Adrenal gland (tissue), 12 donors: Measurements from ENCODE around the gene CPED1. TPM values are rescaled to one million over a fixed set of nuclear protein-coding genes. Genes with fewer than 3 reads are reported as not detected.
"Not testable (repeated sequence)": the region's sequence is repeated elsewhere in the genome, so short reads cannot be mapped to it uniquely, and the experiment has no call there.

Source experiments
- DNase-seq, 7 donors: peaks; one replicate each; pipeline ENCODE4 v3.0.0-alpha.2; 2019 to 2020
- H3K27ac ChIP-seq, 5 donors: fragments of 200-600 bp; sonication (generic) in 4 of 5; 1 replicate in 3 of 5; 2 replicates in 2 of 5; pipeline versions ENCODE4 v1.5.1 to v1.8.0; 2016 to 2020; ENCODE audit warnings: mild to moderate bottlenecking in 1 of 5
- H3K27me3 ChIP-seq: fragments of 200-600 bp; 2 replicates; pipeline ENCODE4 v1.8.0; 2021
- H3K36me3 ChIP-seq, 2 donors: fragments of 200-600 bp; replicated peaks in 1 of 2; 1 replicate in 1 of 2; 2 replicates in 1 of 2; pipeline versions ENCODE4 v1.5.1 to v1.8.0; 2018 to 2022
- H3K4me1 ChIP-seq, 2 donors: fragments of 200-600 bp; replicated peaks in 1 of 2; 1 replicate in 1 of 2; 2 replicates in 1 of 2; pipeline versions ENCODE4 v1.5.1 to v1.8.0; 2018 to 2021
- H3K4me3 ChIP-seq, 4 donors: fragments of 200-600 bp; sonication (generic) in 3 of 4; one replicate each; pipeline ENCODE4 v1.5.1; 2016 to 2018
- H3K9me3 ChIP-seq, 3 donors: fragments of 200-600 bp; sonication (generic) in 1 of 3; replicated peaks in 1 of 3; 1 replicate in 2 of 3; 2 replicates in 1 of 3; pipeline versions ENCODE4 v1.5.1 to v1.8.0; 2016 to 2021
- CTCF ChIP-seq, 6 experiments: fragments of 450-650 bp in 4 of 6; fragments of 200-600 bp in 2 of 6; sonication (generic) in 1 of 6; IDR thresholded peaks; 1 replicate in 5 of 6; 2 replicates in 1 of 6; pipeline versions ENCODE4 v1.5.1 to v1.8.0; 2016 to 2021; ENCODE audit warnings: antibody characterized with exemption in 6 of 6, mild to moderate bottlenecking in 2 of 6, moderate library complexity in 1 of 6
- POLR2A ChIP-seq, 2 donors: fragments of 450-650 bp; IDR thresholded peaks; one replicate each; pipeline ENCODE4 v1.6.1; 2017; ENCODE audit warnings: antibody characterized with exemption in 2 of 2, mild to moderate bottlenecking in 2 of 2, moderate library complexity in 1 of 2
- WGBS, 4 donors: extraction: QIAGEN DNeasy Blood & Tissue Kit in 2 of 4; methylation state at CpG; one replicate each; pipeline versions ENCODE4 v1.1.5 to v1.1.7; 2013 to 2017; 5-methylcytosine and 5-hydroxymethylcytosine counted together
- intact Hi-C, 2 donors: fragments of 100-400 bp; cut with DNase I; formaldehyde crosslinking; loops; one replicate each; pipeline versions ENCODE4 v1.14.1 to v1.15.0; 2022 to 2023
- polyA plus RNA-seq, 3 donors: library from polyadenylated mRNA; stranded (reverse); fragments of 200-250 nt in 2 of 3; fragments of 350-450 nt in 1 of 3; fragmentation: Illumina TruSeq in 1 of 3; extraction: RNeasy Lipid Tissue Mini Kit (QIAGEN cat#74804) in 1 of 3; gene quantifications; one replicate each; pipeline ENCODE4 v1.2.3, GENCODE V29; 2013 to 2014
- total RNA-seq, 9 donors: library from RNA; depleted of rRNA in 4 of 9; stranded (reverse); fragments of >200 nt in 4 of 9; fragments of 120-200 nt in 1 of 9; fragmentation: NEBNext Ultra II Directional in 1 of 9; extraction: Animal tissue kit (Norgen Biotek cat#: 25700) in 1 of 9; gene quantifications; one replicate each; pipeline versions ENCODE4 v1.1.0 to v1.2.4, GENCODE V29; 2013 to 2023
- donor health status: healthy with polysubstance abuse.
- donor health status: Bipolar disorder and iron deficiency.
- donor health status: DM: yes; HTN: yes; CAD: no.
- donor health status: DM: no; HTN: no; CAD: no.
- donor health status: DM: no; HTN: no; CAD: no.
- donor health status: DM: yes; HTN: yes; CAD: no.

The CPED1 gene
- total and polyA plus RNA-seq, 12 donors = 5.2 to 72.2 (median 40.7) TPM

DNA sequence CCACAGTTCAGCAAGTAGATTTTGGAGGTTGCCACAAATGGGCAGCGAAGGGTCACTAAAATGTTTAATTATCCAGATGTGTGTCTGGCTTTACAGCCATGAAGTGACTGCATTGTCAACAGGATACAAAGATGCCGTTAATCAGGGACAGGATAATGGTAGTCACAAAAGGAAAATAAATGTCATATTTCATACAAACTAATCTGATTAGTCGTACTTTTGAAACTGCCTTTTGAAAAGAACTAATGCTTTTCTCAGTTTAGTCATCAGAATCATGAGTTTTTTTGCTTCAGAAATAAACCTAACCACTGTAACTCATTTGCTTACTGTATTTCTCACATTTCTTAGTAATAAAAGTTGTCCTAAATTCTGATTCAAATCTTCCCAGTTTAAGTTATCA lies 318.1 kb downstream of the CPED1 start:
- no peak for DNase-seq
- 42 to 56% (median 48%) methylated on average over 3 of the region's 3 CpGs for whole genome bisulfite sequencing, 4 donors
- H3K4me1 ChIP-seq = no peaks in the 10 kb centered on the region
- no peaks in the 10 kb centered on the region for H3K36me3 ChIP-seq
- intact Hi-C loops = no loop called here
- no peaks in the 10 kb centered on the region for H3K9me3 ChIP-seq
- no peak overlapping the region for H3K27ac ChIP-seq
- no peaks in the 10 kb centered on the region for H3K27me3 ChIP-seq
- no peak for TF ChIP-seq CTCF (IDR thresholded peaks at IDR 0.05)
- H3K4me3 ChIP-seq = no peak overlapping the region

- no peaks in the 10 kb centered on the region for H3K27me3 ChIP-seq
- no peak overlapping the region for H3K4me3 ChIP-seq
- no peak overlapping the region for H3K27ac ChIP-seq
- H3K4me1 ChIP-seq = no peaks in the 10 kb centered on the region
- intact Hi-C loops = no loop called here
- DNase-seq = no peak
- 64 to 70% (median 69%) methylated on average over 4 of the region's 4 CpGs for WGBS, 4 donors
- no peaks in the 10 kb centered on the region for H3K9me3 ChIP-seq
- TF ChIP-seq CTCF (IDR thresholded peaks at IDR 0.05) = no peak
- no peaks in the 10 kb centered on the region for H3K36me3 ChIP-seq
These were observed 318.6 kb downstream of the CPED1 start for GRCh38 chr7:121307021-121307574.

- TF ChIP-seq CTCF (IDR thresholded peaks at IDR 0.05) = no peak
- no peak for TF ChIP-seq POLR2A (IDR thresholded peaks at IDR 0.05)
- 52 to 68% (median 64%) methylated on average over 3 of the region's 3 CpGs for WGBS, 4 donors
These were observed 324.8 kb downstream of the CPED1 start for GRCh38 chr7:121313220-121313792.

GRCh38 chr7:121313793-121314676 lies 325.5 kb downstream of the CPED1 start:
- Histone ChIP-seq H3K36me3 (no peaks in the 10 kb centered on the region), H3K4me3 (no peak overlapping the region), H3K4me1 (no peaks in the 10 kb centered on the region), H3K27ac (no peak overlapping the region), H3K9me3 (no peaks in the 10 kb centered on the region), H3K27me3 (no peaks in the 10 kb centered on the region)
- TF ChIP-seq POLR2A (IDR thresholded peaks at IDR 0.05) (no peak), CTCF (IDR thresholded peaks at IDR 0.05) (no peak)
- 45 to 60% (median 53%) methylated on average over 6 to 9 of the region's 9 CpGs for WGBS, 4 donors
- intact Hi-C loops = no loop called here
- no peak for DNase-seq

More at GRCh38 chr7:121313220-121313792, 324.8 kb downstream of the CPED1 start:
- intact Hi-C loops = no loop called here
- DNase-seq = no peak
- no peaks in the 10 kb centered on the region for H3K4me1 ChIP-seq
- H3K27me3 ChIP-seq = no peaks in the 10 kb centered on the region
- H3K9me3 ChIP-seq = no peaks in the 10 kb centered on the region
- H3K4me3 ChIP-seq = no peak overlapping the region
- no peaks in the 10 kb centered on the region for H3K36me3 ChIP-seq
- no peak overlapping the region for H3K27ac ChIP-seq

- H3K9me3 ChIP-seq, H3K4me1 ChIP-seq, intact Hi-C loops, DNase-seq, H3K4me3 ChIP-seq, H3K36me3 ChIP-seq, H3K27ac ChIP-seq, H3K27me3 ChIP-seq: not testable (repeated sequence)
- 88 to 94% (median 89%) methylated on average over 2 to 3 of the region's 3 CpGs for WGBS, 4 donors
These were observed 326.7 kb downstream of the CPED1 start for GRCh38 chr7:121315170-121315569.
